Pancreas (tissue), 10 donors: Measurements from ENCODE around the gene CTNNB1. TPM values are rescaled to one million over a fixed set of nuclear protein-coding genes. Genes with fewer than 3 reads are reported as not detected.

Experiments
- ATAC-seq, 4 donors: fragments of 200-7000 bp; cut with Tn5 transposase; one replicate each; pipeline versions ENCODE4 v1.8.0 to v1.9.1; 2020; ENCODE audit warnings: mild to moderate bottlenecking in 4 of 4, moderate library complexity in 4 of 4
- DNase-seq, 6 donors: peaks; one replicate each; pipeline ENCODE4 v3.0.0-alpha.2; 2020
- FAIRE-seq: peaks from 2 replicates; lab custom pipeline; 2012; peaks lifted over from hg19 to GRCh38; lab: Jason Lieb, UNC
- H3K27ac ChIP-seq, 4 donors: fragments of 200-600 bp; sonication (generic); 1 replicate in 3 of 4; 2 replicates in 1 of 4; pipeline versions ENCODE4 v1.5.0 to v1.8.0; 2020
- H3K27me3 ChIP-seq, 4 donors: fragments of 200-600 bp; one replicate each; pipeline ENCODE4 v1.8.0; 2021
- H3K36me3 ChIP-seq, 3 donors: fragments of 200-600 bp; sonication (generic) in 1 of 3; one replicate each; pipeline versions ENCODE4 v1.5.0 to v1.8.0; 2020 to 2021
- H3K4me1 ChIP-seq, 3 donors: fragments of 200-600 bp; one replicate each; pipeline ENCODE4 v1.8.0; 2021
- H3K4me3 ChIP-seq, 4 donors: fragments of 200-600 bp; sonication (generic) in 2 of 4; one replicate each; pipeline versions ENCODE4 v1.5.0 to v1.8.0; 2020 to 2021
- H3K9me3 ChIP-seq, 4 donors: fragments of 200-600 bp; one replicate each; pipeline ENCODE4 v1.8.0; 2021
- WGBS, 2 donors: extraction: QIAGEN DNeasy Blood & Tissue Kit; methylation state at CpG; one replicate each; pipeline ENCODE4 v1.1.7; 2013; 5-methylcytosine and 5-hydroxymethylcytosine counted together
- intact Hi-C, 3 donors: fragments of 100-400 bp; cut with DNase I; formaldehyde crosslinking; loops; one replicate each; pipeline versions ENCODE4 v1.11.1 to v1.14.2; 2022
- polyA plus RNA-seq, 2 donors: library from polyadenylated mRNA; stranded (reverse); fragments of 200-250 nt; gene quantifications; one replicate each; pipeline ENCODE4 v1.2.3, GENCODE V29; 2013
- total RNA-seq, 6 donors: library from RNA; stranded (reverse); fragmentation: NEBNext Ultra II Directional in 4 of 6; extraction: Animal tissue kit (Norgen Biotek cat#: 25700) in 4 of 6; gene quantifications; one replicate each; pipeline versions ENCODE4 v1.2.1 to v1.2.4, GENCODE V29; 2021 to 2023
- TF ChIP-seq, protein P1 (sequence below), 4 donors: fragments of 200-600 bp; sonication (generic) in 3 of 4; IDR thresholded peaks; one replicate each; pipeline versions ENCODE4 v1.5.0 to v1.8.0; 2021; ENCODE audit warnings: antibody characterized with exemption in 4 of 4
- donor health status: healthy with polysubstance abuse.
- donor health status: DM: no; HTN: no; CAD: no; lungs with moderate emphysema.
- donor health status: DM: no; HTN: no; CAD: no.
- donor health status: control.
- donor health status: control.
- donor health status: Bipolar disorder and iron deficiency.
- donor health status: DM: yes; HTN: yes; CAD: no.
- donor health status: DM: no; HTN: no; CAD: no.
- donor health status: DM: no; HTN: no; CAD: no.
- donor health status: DM: yes; HTN: yes; CAD: no.

Gene CTNNB1
- total and polyA plus RNA-seq, 8 donors, result 51.7 to 228 (median 112) TPM

GRCh38 chr3:41237907-41238306 lies 38.6 kb downstream of the CTNNB1 start:
- Histone ChIP-seq H3K9me3 (no peaks in the 10 kb centered on the region), H3K27ac (no peak overlapping the region), H3K36me3 (peaks cover 23 to 69% (median 43%) of the 10 kb centered on the region in 3 donors), H3K27me3 (no peaks in the 10 kb centered on the region), H3K4me1 (peaks cover 0 to 3% (median 0%) of the 10 kb centered on the region in 3 donors), H3K4me3 (no peak overlapping the region)
- WGBS, 2 donors, result 86 to 91% methylated on average over 3 of the region's 3 CpGs
- ATAC-seq (no peak), FAIRE-seq (no peak), DNase-seq (no peak)
- intact Hi-C loops, result no loop called here
- TF ChIP-seq, protein P1, sequence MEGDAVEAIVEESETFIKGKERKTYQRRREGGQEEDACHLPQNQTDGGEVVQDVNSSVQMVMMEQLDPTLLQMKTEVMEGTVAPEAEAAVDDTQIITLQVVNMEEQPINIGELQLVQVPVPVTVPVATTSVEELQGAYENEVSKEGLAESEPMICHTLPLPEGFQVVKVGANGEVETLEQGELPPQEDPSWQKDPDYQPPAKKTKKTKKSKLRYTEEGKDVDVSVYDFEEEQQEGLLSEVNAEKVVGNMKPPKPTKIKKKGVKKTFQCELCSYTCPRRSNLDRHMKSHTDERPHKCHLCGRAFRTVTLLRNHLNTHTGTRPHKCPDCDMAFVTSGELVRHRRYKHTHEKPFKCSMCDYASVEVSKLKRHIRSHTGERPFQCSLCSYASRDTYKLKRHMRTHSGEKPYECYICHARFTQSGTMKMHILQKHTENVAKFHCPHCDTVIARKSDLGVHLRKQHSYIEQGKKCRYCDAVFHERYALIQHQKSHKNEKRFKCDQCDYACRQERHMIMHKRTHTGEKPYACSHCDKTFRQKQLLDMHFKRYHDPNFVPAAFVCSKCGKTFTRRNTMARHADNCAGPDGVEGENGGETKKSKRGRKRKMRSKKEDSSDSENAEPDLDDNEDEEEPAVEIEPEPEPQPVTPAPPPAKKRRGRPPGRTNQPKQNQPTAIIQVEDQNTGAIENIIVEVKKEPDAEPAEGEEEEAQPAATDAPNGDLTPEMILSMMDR (IDR thresholded peaks at IDR 0.05), result no peak

DNA sequence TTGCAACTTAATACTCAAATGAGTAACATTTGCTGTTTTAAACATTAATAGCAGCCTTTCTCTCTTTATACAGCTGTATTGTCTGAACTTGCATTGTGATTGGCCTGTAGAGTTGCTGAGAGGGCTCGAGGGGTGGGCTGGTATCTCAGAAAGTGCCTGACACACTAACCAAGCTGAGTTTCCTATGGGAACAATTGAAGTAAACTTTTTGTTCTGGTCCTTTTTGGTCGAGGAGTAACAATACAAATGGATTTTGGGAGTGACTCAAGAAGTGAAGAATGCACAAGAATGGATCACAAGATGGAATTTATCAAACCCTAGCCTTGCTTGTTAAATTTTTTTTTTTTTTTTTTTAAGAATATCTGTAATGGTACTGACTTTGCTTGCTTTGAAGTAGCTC lies 40.3 kb downstream of the CTNNB1 start:
- intact Hi-C loops, result no loop called here
- Histone ChIP-seq H3K4me1 (peaks cover 0 to 3% (median 0%) of the 10 kb centered on the region in 3 donors), H3K9me3 (no peaks in the 10 kb centered on the region), H3K4me3 (no peak overlapping the region), H3K27ac (no peak overlapping the region), H3K36me3 (peaks cover 15 to 52% (median 30%) of the 10 kb centered on the region in 3 donors), H3K27me3 (no peaks in the 10 kb centered on the region)
- DNase-seq (no peak), FAIRE-seq (no peak), ATAC-seq (peak in 1 of 4 donors; percentile 18)
- TF ChIP-seq, protein P1 (IDR thresholded peaks at IDR 0.05), result no peak
- WGBS, 2 donors, result 46 to 55% methylated on average over 2 of the region's 2 CpGs

- FAIRE-seq (no peak), ATAC-seq (no peak), DNase-seq (no peak)
- 82 to 84% methylated on average over 4 of the region's 4 CpGs for WGBS, 2 donors
- no peak overlapping the region for H3K27ac ChIP-seq
- H3K27me3 ChIP-seq, result no peaks in the 10 kb centered on the region
- H3K4me3 ChIP-seq, result no peak overlapping the region
- intact Hi-C loops, result no loop called here
- TF ChIP-seq, protein P1 (IDR thresholded peaks at IDR 0.05), result no peak
- peaks cover 9 to 37% (median 24%) of the 10 kb centered on the region in 3 donors for H3K36me3 ChIP-seq
- H3K9me3 ChIP-seq, result no peaks in the 10 kb centered on the region
- H3K4me1 ChIP-seq, result peaks cover 0 to 3% (median 0%) of the 10 kb centered on the region in 3 donors
Observed at GRCh38 chr3:41241161-41241560, 41.9 kb downstream of the CTNNB1 start.

GRCh38 chr3:41241800-41242571 lies 42.7 kb downstream of the CTNNB1 start:
- TF ChIP-seq, protein P1 (IDR thresholded peaks at IDR 0.05), result no peak
- no peaks in the 10 kb centered on the region for H3K9me3 ChIP-seq
- H3K27me3 ChIP-seq, result no peaks in the 10 kb centered on the region
- ATAC-seq (no peak), FAIRE-seq (no peak), DNase-seq (no peak)
- peaks cover 0 to 3% (median 0%) of the 10 kb centered on the region in 3 donors for H3K4me1 ChIP-seq
- intact Hi-C loops, result no loop called here
- peaks cover 9 to 29% (median 17%) of the 10 kb centered on the region in 3 donors for H3K36me3 ChIP-seq
- no peak overlapping the region for H3K27ac ChIP-seq
- H3K4me3 ChIP-seq, result no peak overlapping the region
- 93 to 94% methylated on average over 7 of the region's 7 CpGs for WGBS, 2 donors

- Histone ChIP-seq H3K27ac (no peak overlapping the region), H3K9me3 (no peaks in the 10 kb centered on the region), H3K36me3 (peaks cover 7 to 17% (median 11%) of the 10 kb centered on the region in 3 donors), H3K27me3 (no peaks in the 10 kb centered on the region), H3K4me1 (peaks cover 0 to 3% (median 0%) of the 10 kb centered on the region in 3 donors), H3K4me3 (no peak overlapping the region)
- intact Hi-C loops, result no loop called here
- TF ChIP-seq, protein P1 (IDR thresholded peaks at IDR 0.05), result no peak
- WGBS, 2 donors, result 73 to 96% methylated on average over 2 of the region's 2 CpGs
- DNase-seq, result no peak
- FAIRE-seq, result no peak
- no peak for ATAC-seq
Observed at GRCh38 chr3:41243183-41243582, 43.9 kb downstream of the CTNNB1 start.
